ENCODE results near the gene STUM.

- TF ChIP-seq USF1 (IDR thresholded peaks at IDR 0.05; ENCODE audit: borderline replicate concordance, low read depth) (no peak), CTCF (IDR thresholded peaks at IDR 0.05) (no peak), POLR2AphosphoS5 (IDR thresholded peaks at IDR 0.05; ENCODE audit: low read depth, low read length) (no peak), SMC3 (IDR thresholded peaks at IDR 0.05; ENCODE audit: low read depth, low read length) (no peak), EP300 (IDR thresholded peaks at IDR 0.05; ENCODE audit: borderline replicate concordance in 1 of 2, low read depth in 1 of 2, low read length in 1 of 2) (no peak), YY1 (IDR thresholded peaks at IDR 0.05; ENCODE audit: low read depth) (no peak), REST (IDR thresholded peaks at IDR 0.05; ENCODE audit: low read depth, low read length) (no peak), USF2 (IDR thresholded peaks at IDR 0.05; ENCODE audit: borderline replicate concordance, low read depth, low read length) (no peak), TEAD4 (IDR thresholded peaks at IDR 0.05; ENCODE audit: borderline replicate concordance, insufficient read depth) (no peak), MEF2A (IDR thresholded peaks at IDR 0.05; ENCODE audit: borderline replicate concordance, low read depth) (no peak), ELF1 (IDR thresholded peaks at IDR 0.05) (no peak)
Observed at GRCh38 chr1:226520640-226521355, 27.8 kb upstream of the STUM start.
